SK-N-SH treated with all-trans-retinoic acid at 6 μM for 48 hours (cell line): Measurements from ENCODE around the gene IL17REL.

Source experiments
- ATAC-seq: fragments of 200-7000 bp; cut with Tn5 transposase; 3 replicates; pipeline ENCODE4 v1.9.1; 2020; ENCODE audit warnings: mild to moderate bottlenecking, moderate library complexity
- ARNTL ChIP-seq: fragments of 450-650 bp; formaldehyde crosslinking; IDR thresholded peaks from 2 replicates; pipeline ENCODE4 v1.5.0; 2020; ENCODE audit warnings: low read depth, mild to moderate bottlenecking, moderate library complexity, borderline replicate concordance
- BACH2 ChIP-seq: fragments of 250-450 bp; sonication (Bioruptor Pico); IDR thresholded peaks from 2 replicates; pipeline ENCODE4 v1.9.0; 2021; ENCODE audit warnings: mild to moderate bottlenecking, borderline replicate concordance
- CREB5 ChIP-seq: fragments of 250-450 bp; sonication (Bioruptor Pico); IDR thresholded peaks from 2 replicates; pipeline ENCODE4 v1.5.1; 2020; ENCODE audit warnings: low read depth, mild to moderate bottlenecking, moderate library complexity
- CSDC2 ChIP-seq: fragments of 250-450 bp; sonication (Bioruptor Pico); IDR thresholded peaks from 2 replicates; pipeline ENCODE4 v1.5.0; 2020; ENCODE audit warnings: mild to moderate bottlenecking, moderate library complexity
- ESRRG ChIP-seq: fragments of 250-450 bp; sonication (Bioruptor Pico); IDR thresholded peaks from 2 replicates; pipeline ENCODE4 v1.6.1; 2021; ENCODE audit warnings: mild to moderate bottlenecking
- ISL1 ChIP-seq: fragments of 250-450 bp; sonication (Bioruptor Pico); IDR thresholded peaks from 2 replicates; pipeline ENCODE4 v2.1.2; 2022; ENCODE audit warnings: mild to moderate bottlenecking, moderate library complexity
- OSR1 ChIP-seq: fragments of 250-450 bp; sonication (Bioruptor Pico); IDR thresholded peaks from 2 replicates; pipeline ENCODE4 v1.8.0; 2022; ENCODE audit warnings: moderate library complexity, mild to moderate bottlenecking, inconsistent platforms
- PPARA ChIP-seq: fragments of 250-450 bp; sonication (Bioruptor Pico); IDR thresholded peaks from 2 replicates; pipeline ENCODE4 v1.5.0; 2020; ENCODE audit warnings: mild to moderate bottlenecking, borderline replicate concordance
- RARB ChIP-seq: fragments of 250-450 bp; sonication (Bioruptor Pico); IDR thresholded peaks from 2 replicates; pipeline ENCODE4 v1.8.0; 2021; ENCODE audit warnings: mild to moderate bottlenecking, moderate library complexity
- SNAI2 ChIP-seq: fragments of 250-450 bp; sonication (Bioruptor Pico); IDR thresholded peaks from 2 replicates; pipeline ENCODE4 v1.5.0; 2020; ENCODE audit warnings: mild to moderate bottlenecking, moderate library complexity
- TCF4 ChIP-seq: fragments of 250-450 bp; sonication (Bioruptor Pico); IDR thresholded peaks from 2 replicates; pipeline ENCODE4 v1.8.0; 2021; ENCODE audit warnings: mild to moderate bottlenecking, moderate library complexity, borderline replicate concordance
- TOX ChIP-seq: fragments of 250-450 bp; sonication (Bioruptor Pico); IDR thresholded peaks from 2 replicates; pipeline ENCODE4 v1.8.0; 2021; ENCODE audit warnings: mild to moderate bottlenecking, moderate library complexity, borderline replicate concordance
- TSHZ2 ChIP-seq: fragments of 250-450 bp; sonication (Bioruptor Pico); IDR thresholded peaks from 2 replicates; pipeline ENCODE4 v1.5.0; 2020; ENCODE audit warnings: mild to moderate bottlenecking, moderate library complexity
- ZC3H10 ChIP-seq: fragments of 250-450 bp; sonication (Bioruptor Pico); IDR thresholded peaks from 2 replicates; pipeline ENCODE4 v1.5.1; 2021; ENCODE audit warnings: mild to moderate bottlenecking, moderate library complexity
- ZFP3 ChIP-seq: fragments of 250-450 bp; sonication (Bioruptor Pico); IDR thresholded peaks from 2 replicates; pipeline ENCODE4 v1.5.0; 2020; ENCODE audit warnings: mild to moderate bottlenecking, moderate library complexity
- ZFP30 ChIP-seq: fragments of 450-650 bp; formaldehyde crosslinking; IDR thresholded peaks from 2 replicates; pipeline ENCODE4 v1.5.0; 2022; ENCODE audit warnings: mild to moderate bottlenecking, moderate library complexity
- ZNF565 ChIP-seq: fragments of 450-650 bp; formaldehyde crosslinking; conservative IDR thresholded peaks from 2 replicates; pipeline ENCODE4 v1.5.0; 2020; ENCODE audit warnings: low read depth, mild to moderate bottlenecking, moderate library complexity
- ZNF70 ChIP-seq: fragments of 450-650 bp; formaldehyde crosslinking; IDR thresholded peaks from 2 replicates; pipeline ENCODE4 v1.5.0; 2020; ENCODE audit warnings: mild to moderate bottlenecking, moderate library complexity
- ZNF8 ChIP-seq: fragments of 450-650 bp; formaldehyde crosslinking; IDR thresholded peaks from 2 replicates; pipeline ENCODE4 v1.5.0; 2020; ENCODE audit warnings: mild to moderate bottlenecking, moderate library complexity
- TF ChIP-seq, protein P1 (sequence below): fragments of 250-450 bp; sonication (Bioruptor Pico); IDR thresholded peaks from 2 replicates; pipeline ENCODE4 v1.8.0; 2021; ENCODE audit warnings: low read depth, mild to moderate bottlenecking, moderate library complexity, borderline replicate concordance
- TF ChIP-seq, protein P2 (sequence below): fragments of 250-450 bp; sonication (Bioruptor Pico); IDR thresholded peaks from 2 replicates; pipeline ENCODE4 v1.5.1; 2021; ENCODE audit warnings: mild to moderate bottlenecking, moderate library complexity

The IL17REL gene

GRCh38 chr22:49996518-49997250, 15.9 kb downstream of the IL17REL start:
- TF ChIP-seq, protein P1, sequence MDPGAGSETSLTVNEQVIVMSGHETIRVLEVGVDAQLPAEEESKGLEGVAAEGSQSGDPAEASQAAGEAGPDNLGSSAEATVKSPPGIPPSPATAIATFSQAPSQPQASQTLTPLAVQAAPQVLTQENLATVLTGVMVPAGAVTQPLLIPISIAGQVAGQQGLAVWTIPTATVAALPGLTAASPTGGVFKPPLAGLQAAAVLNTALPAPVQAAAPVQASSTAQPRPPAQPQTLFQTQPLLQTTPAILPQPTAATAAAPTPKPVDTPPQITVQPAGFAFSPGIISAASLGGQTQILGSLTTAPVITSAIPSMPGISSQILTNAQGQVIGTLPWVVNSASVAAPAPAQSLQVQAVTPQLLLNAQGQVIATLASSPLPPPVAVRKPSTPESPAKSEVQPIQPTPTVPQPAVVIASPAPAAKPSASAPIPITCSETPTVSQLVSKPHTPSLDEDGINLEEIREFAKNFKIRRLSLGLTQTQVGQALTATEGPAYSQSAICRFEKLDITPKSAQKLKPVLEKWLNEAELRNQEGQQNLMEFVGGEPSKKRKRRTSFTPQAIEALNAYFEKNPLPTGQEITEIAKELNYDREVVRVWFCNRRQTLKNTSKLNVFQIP (CRISPR knock-in tag): no peak
- TF ChIP-seq ESRRG (CRISPR knock-in tag) (no peak), ARNTL (CRISPR knock-in tag) (no peak), CREB5 (no peak), TOX (no peak), TCF4 (CRISPR knock-in tag) (no peak), RARB (CRISPR knock-in tag) (no peak), ZNF8 (CRISPR knock-in tag) (no peak), ZFP30 (CRISPR knock-in tag) (no peak), TSHZ2 (CRISPR knock-in tag) (no peak), BACH2 (CRISPR knock-in tag) (no peak), ISL1 (CRISPR knock-in tag) (no peak), ZFP3 (CRISPR knock-in tag) (no peak), OSR1 (CRISPR knock-in tag) (no peak)
- no peak for ATAC-seq

DNA sequence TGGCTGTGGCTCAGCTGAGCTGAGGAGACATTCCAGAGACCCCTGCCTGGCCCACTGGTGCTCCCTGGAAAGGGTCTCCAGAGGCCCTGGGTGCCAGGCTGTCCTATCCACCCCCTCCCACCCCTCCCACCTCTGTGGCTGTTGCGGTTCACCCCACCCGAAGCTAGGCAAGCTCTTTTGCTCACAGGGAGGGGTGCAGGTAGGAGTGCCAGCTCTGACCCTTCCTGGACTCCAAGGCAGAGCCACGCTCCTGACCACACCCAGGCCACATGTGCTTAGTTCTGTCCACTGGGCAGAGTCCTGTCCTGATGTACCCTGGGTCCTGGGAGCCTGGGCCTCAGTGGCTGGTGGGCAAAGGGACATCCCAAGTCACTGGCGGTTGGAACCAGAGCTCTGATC, 16.4 kb downstream of the IL17REL start:
- no peak for TF ChIP-seq ZFP30 (CRISPR knock-in tag)
- TF ChIP-seq, protein P1 (CRISPR knock-in tag): no peak
- TF ChIP-seq, all 23 proteins: peak for 0
- ATAC-seq: no peak

DNA sequence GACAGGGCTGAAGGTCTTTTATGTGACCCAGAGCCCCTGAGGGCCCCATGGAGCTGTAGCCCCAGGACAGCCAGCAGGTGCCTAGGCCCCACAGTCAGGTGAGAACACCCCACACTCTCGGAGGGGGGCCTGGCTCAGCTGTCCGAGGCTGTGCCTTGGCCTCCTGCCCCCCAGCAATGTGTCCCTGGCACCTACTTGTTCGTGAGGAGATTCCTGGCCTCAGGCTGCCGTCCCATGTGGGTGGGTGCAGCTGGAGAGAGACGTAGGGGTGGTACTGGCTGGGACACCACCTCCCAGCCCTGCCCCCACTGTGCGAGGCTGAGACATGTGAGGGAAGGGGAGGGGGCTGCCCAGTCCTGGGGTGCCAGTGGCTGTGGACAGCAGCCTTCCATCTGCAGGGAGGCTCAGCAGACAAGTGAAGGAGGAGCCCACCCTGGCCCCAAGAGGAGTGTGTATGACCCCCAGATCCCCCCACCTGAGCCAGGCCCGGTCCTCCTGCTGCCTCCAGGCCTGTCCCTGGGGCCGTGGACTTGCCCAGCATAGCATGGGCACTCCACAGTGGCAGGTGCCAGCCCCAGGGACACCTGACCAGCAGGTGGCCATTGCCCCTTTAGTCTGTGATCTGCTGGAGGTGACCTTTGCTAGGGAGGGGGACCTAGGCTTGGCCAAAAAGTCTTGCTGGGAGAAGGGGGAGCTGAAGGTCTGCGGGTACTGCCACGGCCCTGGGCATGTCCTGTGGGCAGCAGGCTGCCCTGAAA, 17.0 kb downstream of the IL17REL start:
- ATAC-seq: no peak
- TF ChIP-seq ZC3H10 (CRISPR knock-in tag) (no peak), RARB (CRISPR knock-in tag) (no peak), PPARA (CRISPR knock-in tag) (no peak), TCF4 (CRISPR knock-in tag) (no peak), ZFP3 (CRISPR knock-in tag) (no peak), CREB5 (no peak), TOX (no peak), ISL1 (CRISPR knock-in tag) (no peak), ZNF70 (CRISPR knock-in tag) (no peak), ZNF565 (CRISPR knock-in tag) (no peak), SNAI2 (no peak), CSDC2 (CRISPR knock-in tag) (no peak), ZFP30 (CRISPR knock-in tag) (no peak), ARNTL (CRISPR knock-in tag) (no peak)
- TF ChIP-seq, protein P2, sequence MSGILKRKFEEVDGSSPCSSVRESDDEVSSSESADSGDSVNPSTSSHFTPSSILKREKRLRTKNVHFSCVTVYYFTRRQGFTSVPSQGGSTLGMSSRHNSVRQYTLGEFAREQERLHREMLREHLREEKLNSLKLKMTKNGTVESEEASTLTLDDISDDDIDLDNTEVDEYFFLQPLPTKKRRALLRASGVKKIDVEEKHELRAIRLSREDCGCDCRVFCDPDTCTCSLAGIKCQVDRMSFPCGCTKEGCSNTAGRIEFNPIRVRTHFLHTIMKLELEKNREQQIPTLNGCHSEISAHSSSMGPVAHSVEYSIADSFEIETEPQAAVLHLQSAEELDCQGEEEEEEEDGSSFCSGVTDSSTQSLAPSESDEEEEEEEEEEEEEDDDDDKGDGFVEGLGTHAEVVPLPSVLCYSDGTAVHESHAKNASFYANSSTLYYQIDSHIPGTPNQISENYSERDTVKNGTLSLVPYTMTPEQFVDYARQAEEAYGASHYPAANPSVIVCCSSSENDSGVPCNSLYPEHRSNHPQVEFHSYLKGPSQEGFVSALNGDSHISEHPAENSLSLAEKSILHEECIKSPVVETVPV: no peak
- TF ChIP-seq, protein P1 (CRISPR knock-in tag): no peak
